ENCODE results near the gene DYNC1LI2.
"Not testable (repeated sequence)": the region's sequence is repeated elsewhere in the genome, so short reads cannot be mapped to it uniquely, and the experiment has no call there.

Gene DYNC1LI2

GRCh38 chr16:66751303-66751991 lies at the start of gene DYNC1LI2:
Gene DYNC1LI2, minus strand, starts transcription at chr16:66751609. Its CDS starts 18 bp downstream, at chr16:66751591.
- peak; percentile 63 to 81 for DNase-seq

GRCh38 chr16:66800856-66801255 lies 49.4 kb upstream of the DYNC1LI2 start:
- DNase-seq, result no peak

- DNase-seq, result no peak
Measured at GRCh38 chr16:66798161-66798560, 46.8 kb upstream of the DYNC1LI2 start.

GRCh38 chr16:66793984-66794383 lies 42.6 kb upstream of the DYNC1LI2 start:
- not testable (repeated sequence) for DNase-seq

- no peak for DNase-seq
Measured at GRCh38 chr16:66790130-66790733, 38.8 kb upstream of the DYNC1LI2 start.

GRCh38 chr16:66787427-66787826 lies 36.0 kb upstream of the DYNC1LI2 start:
- no peak for DNase-seq

- DNase-seq, result no peak
Measured at GRCh38 chr16:66786551-66786950, 35.1 kb upstream of the DYNC1LI2 start.

- DNase-seq, result no peak
Measured at GRCh38 chr16:66776457-66776856, 25.0 kb upstream of the DYNC1LI2 start.

- no peak for DNase-seq
Measured at GRCh38 chr16:66774981-66775380, 23.6 kb upstream of the DYNC1LI2 start.

- no peak for DNase-seq
Measured at GRCh38 chr16:66758086-66758485, 6.7 kb upstream of the DYNC1LI2 start.

- DNase-seq, result no peak
Measured at GRCh38 chr16:66754819-66755218, 3.4 kb upstream of the DYNC1LI2 start.

GRCh38 chr16:66754211-66754610 lies 2.8 kb upstream of the DYNC1LI2 start:
- DNase-seq, result no peak

- no peak for DNase-seq
Measured at GRCh38 chr16:66752958-66753357, 1.5 kb upstream of the DYNC1LI2 start.

- DNase-seq, result no peak
Measured at GRCh38 chr16:66752379-66752778, 970 bp upstream of the DYNC1LI2 start.

GRCh38 chr16:66751992-66752322 lies 548 bp upstream of the DYNC1LI2 start:
- DNase-seq, result no peak

GRCh38 chr16:66751053-66751302 lies 431 bp downstream of the DYNC1LI2 start:
- no peak for DNase-seq

GRCh38 chr16:66750279-66751052 lies 943 bp downstream of the DYNC1LI2 start:
- DNase-seq, result no peak

GRCh38 chr16:66746682-66747081 lies 4.7 kb downstream of the DYNC1LI2 start:
- DNase-seq, result peak; percentile 72 to 83

- no peak for DNase-seq
Measured at GRCh38 chr16:66746048-66746447, 5.4 kb downstream of the DYNC1LI2 start.

- DNase-seq, result peak; percentile 33 to 53
Measured at GRCh38 chr16:66741950-66742808, 9.2 kb downstream of the DYNC1LI2 start.

GRCh38 chr16:66741169-66741900 lies 10.1 kb downstream of the DYNC1LI2 start:
- DNase-seq, result peak; percentile 68 to 72

- peak; percentile 35 to 47 for DNase-seq
Measured at GRCh38 chr16:66740533-66740932, 10.9 kb downstream of the DYNC1LI2 start.

GRCh38 chr16:66740010-66740409 lies 11.4 kb downstream of the DYNC1LI2 start:
- peak; percentile 24 to 60 for DNase-seq

Measured in inflammatory macrophage treated with lipopolysaccharide for 1 hour (primary cell).